IMR-90 (cell line): Measurements from ENCODE around the gene KIRREL1. TPM values are rescaled to one million over a fixed set of nuclear protein-coding genes. Genes with fewer than 3 reads are reported as not detected.
A peak's percentile ranks its signal among the peaks of the same experiment; 100 is the strongest.

Source experiments
- ATAC-seq: fragments of 200-7000 bp; cut with Tn5 transposase; 2 replicates; pipeline ENCODE4 v1.9.1; 2020; ENCODE audit warnings: low read depth, mild to moderate bottlenecking, moderate library complexity
- BruUV-seq: library from RNA; stranded (reverse); fragments of 400-500 nt; replicated peaks from 2 replicates; lab custom pipeline; 2021; lab: Mats Ljungman, UMichigan
- CTCF ChIA-PET: fragments of 300-600 bp; formaldehyde crosslinking; extraction: SDS; loops from one replicate; lab custom pipeline; 2021; ENCODE audit warnings: antibody characterized with exemption; lab: Yijun Ruan, JAX
- POLR2A ChIA-PET: fragments of 300-600 bp; sonication (Branson Sonifier 250); formaldehyde crosslinking; loops from one replicate; lab custom pipeline; 2022; ENCODE audit warnings: antibody characterized with exemption; ENCODE audit not compliant: unreplicated experiment; lab: Charles Lee
- DNase-seq: peaks from one replicate; pipeline ENCODE4 v3.0.0; 2013
- H2AFZ ChIP-seq: replicated peaks from 2 replicates; pipeline ENCODE3; 2013; ENCODE audit warnings: low read length, mild to moderate bottlenecking; ENCODE audit not compliant: poor library complexity
- H2AK5ac ChIP-seq: 2 replicates; pipeline ENCODE4 v1.6.1; 2013; ENCODE audit warnings: low read depth, low read length, inconsistent platforms
- H2AK9ac ChIP-seq: replicated peaks from 2 replicates; pipeline ENCODE3; 2013; ENCODE audit warnings: mild to moderate bottlenecking, low read depth, low read length, moderate library complexity; ENCODE audit not compliant: poor library complexity
- H2BK120ac ChIP-seq: 2 replicates; pipeline ENCODE4 v1.6.1; 2013; ENCODE audit warnings: low read depth, low read length, inconsistent platforms
- H2BK15ac ChIP-seq: 3 replicates; pipeline ENCODE4 v1.6.1; 2013; ENCODE audit warnings: low read depth, low read length, inconsistent platforms
- H2BK20ac ChIP-seq: 2 replicates; pipeline ENCODE4 v1.6.1; 2013; ENCODE audit warnings: low read depth, mild to moderate bottlenecking, inconsistent platforms, low read length, moderate library complexity
- H2BK5ac ChIP-seq: 2 replicates; pipeline ENCODE4 v1.6.1; 2013; ENCODE audit warnings: mild to moderate bottlenecking, low read depth, low read length, inconsistent platforms; ENCODE audit not compliant: poor library complexity, severe bottlenecking
- H3K14ac ChIP-seq: replicated peaks from 2 replicates; pipeline ENCODE4 v1.6.1; 2013; ENCODE audit warnings: low read depth, low read length, inconsistent platforms
- H3K18ac ChIP-seq: 2 replicates; pipeline ENCODE4 v1.6.1; 2013; ENCODE audit warnings: low read depth, low read length, control low read depth
- H3K23ac ChIP-seq: 2 replicates; pipeline ENCODE4 v1.6.1; 2013; ENCODE audit warnings: low read depth, low read length, inconsistent platforms
- H3K27ac ChIP-seq: 2 replicates; pipeline ENCODE4 v1.5.1; 2013; ENCODE audit warnings: mild to moderate bottlenecking, control low read depth, low read length; ENCODE audit not compliant: insufficient read depth
- H3K27me3 ChIP-seq: 2 replicates; pipeline ENCODE4 v1.6.1; 2013; ENCODE audit warnings: low read length; ENCODE audit not compliant: control insufficient read depth, insufficient read depth
- H3K36me3 ChIP-seq: 2 replicates; pipeline ENCODE4 v1.6.1; 2013; ENCODE audit warnings: low read length, mixed read lengths; ENCODE audit not compliant: control insufficient read depth, insufficient read depth
- H3K4ac ChIP-seq: 2 replicates; pipeline ENCODE4 v1.6.1; 2013; ENCODE audit warnings: low read depth, low read length, inconsistent platforms
- H3K4me1 ChIP-seq: 2 replicates; pipeline ENCODE4 v1.6.1; 2013; ENCODE audit warnings: low read length, mixed read lengths; ENCODE audit not compliant: control insufficient read depth, insufficient read depth
- H3K4me2 ChIP-seq: 2 replicates; pipeline ENCODE4 v1.6.1; 2013; ENCODE audit warnings: low read depth, mild to moderate bottlenecking, control low read depth, low read length, moderate library complexity
- H3K4me3 ChIP-seq: 2 replicates; pipeline ENCODE4 v1.5.1; 2013; ENCODE audit warnings: low read depth, mild to moderate bottlenecking, control low read depth, low read length, moderate library complexity; ENCODE audit not compliant: insufficient read depth
- H3K56ac ChIP-seq: 2 replicates; pipeline ENCODE4 v1.6.1; 2013; ENCODE audit warnings: low read length, inconsistent platforms; ENCODE audit not compliant: insufficient read depth; ENCODE audit errors: extremely low read depth
- H3K79me1 ChIP-seq, 2 experiments: 2 replicates each; pipeline ENCODE4 v1.6.1; 2013; ENCODE audit warnings: low read length in 2 of 2, inconsistent platforms in 1 of 2, low read depth in 1 of 2
- H3K9ac ChIP-seq: 2 replicates; pipeline ENCODE4 v1.6.1; 2013; ENCODE audit warnings: low read depth, low read length, control low read depth
- H3K9me1 ChIP-seq: 2 replicates; pipeline ENCODE4 v1.6.1; 2013; ENCODE audit warnings: low read length, inconsistent platforms; ENCODE audit not compliant: insufficient read depth
- H3K9me3 ChIP-seq: 2 replicates; pipeline ENCODE4 v1.6.1; 2013; ENCODE audit warnings: low read length; ENCODE audit not compliant: control insufficient read depth, insufficient read depth
- H4K20me1 ChIP-seq: 2 replicates; pipeline ENCODE4 v1.6.1; 2013; ENCODE audit warnings: low read length, inconsistent platforms; ENCODE audit not compliant: insufficient read depth
- H4K5ac ChIP-seq: 2 replicates; pipeline ENCODE4 v1.6.1; 2013; ENCODE audit warnings: mild to moderate bottlenecking, low read depth, low read length, control low read depth
- H4K8ac ChIP-seq, 2 experiments: 2 replicates each; pipeline ENCODE4 v1.6.1; 2013; ENCODE audit warnings: low read depth in 2 of 2, low read length in 2 of 2, control low read depth in 1 of 2, inconsistent platforms in 1 of 2
- H4K91ac ChIP-seq: 2 replicates; pipeline ENCODE4 v1.6.1; 2013; ENCODE audit warnings: low read depth, low read length, inconsistent platforms; ENCODE audit not compliant: insufficient read depth
- CEBPB ChIP-seq: IDR thresholded peaks from 2 replicates; pipeline ENCODE4 v1.6.1; 2012; ENCODE audit warnings: low read depth, low read length, improper control_type of control experiment
- CHD1 ChIP-seq: IDR thresholded peaks from 2 replicates; pipeline ENCODE4 v1.6.1; 2012; ENCODE audit warnings: low read depth, low read length, improper control_type of control experiment
- CTCF ChIP-seq: conservative IDR thresholded peaks from 2 replicates; pipeline ENCODE4 v1.5.1; 2012; ENCODE audit warnings: mild to moderate bottlenecking, low read depth, low read length, improper control_type of control experiment
- ELK1 ChIP-seq: fragments of 150-350 bp; IDR thresholded peaks from 2 replicates; pipeline ENCODE4 v1.6.1; 2016; ENCODE audit warnings: low read depth, mild to moderate bottlenecking, low read length, moderate library complexity, borderline replicate concordance
- FOS ChIP-seq: fragments of 150-350 bp; IDR thresholded peaks from 2 replicates; pipeline ENCODE4 v1.6.1; 2016; ENCODE audit warnings: low read depth, low read length
- MAZ ChIP-seq: IDR thresholded peaks from 2 replicates; pipeline ENCODE4 v1.6.1; 2012; ENCODE audit warnings: low read depth, mild to moderate bottlenecking, low read length, improper control_type of control experiment, moderate library complexity, borderline replicate concordance
- MXI1 ChIP-seq: IDR thresholded peaks from 2 replicates; pipeline ENCODE4 v1.6.1; 2012; ENCODE audit warnings: low read depth, mild to moderate bottlenecking, low read length, moderate library complexity, borderline replicate concordance
- NFE2L2 ChIP-seq: fragments of 150-350 bp; IDR thresholded peaks from 2 replicates; pipeline ENCODE4 v1.6.1; 2016; ENCODE audit warnings: low read depth, mild to moderate bottlenecking, low read length
- RAD21 ChIP-seq: IDR thresholded peaks from 2 replicates; pipeline ENCODE4 v1.6.1; 2012; ENCODE audit warnings: low read length, improper control_type of control experiment
- RCOR1 ChIP-seq: IDR thresholded peaks from 2 replicates; pipeline ENCODE4 v1.6.1; 2012; ENCODE audit warnings: mild to moderate bottlenecking, low read length, improper control_type of control experiment; ENCODE audit not compliant: insufficient replicate concordance
- SMC3 ChIP-seq: fragments of 150-350 bp; IDR thresholded peaks from 2 replicates; pipeline ENCODE4 v1.6.1; 2016; ENCODE audit warnings: low read depth, mild to moderate bottlenecking, antibody characterized with exemption, low read length, moderate library complexity
- USF2 ChIP-seq: fragments of 150-350 bp; IDR thresholded peaks from 2 replicates; pipeline ENCODE4 v1.6.1; 2017; ENCODE audit warnings: mild to moderate bottlenecking, antibody characterized with exemption, low read length, low read depth
- WGBS, 2 experiments: methylation state at CpG; one replicate each; pipeline versions ENCODE4 v1.1.5 to v1.1.7; 2013; ENCODE audit warnings: missing lambda C conversion rate in 2 of 2; ENCODE audit not compliant: insufficient read length in 1 of 2; ENCODE audit errors: extremely low coverage in 2 of 2; 5-methylcytosine and 5-hydroxymethylcytosine counted together
- dilution Hi-C: fragments of 300-500 bp; cut with HindIII; formaldehyde crosslinking; loops from one replicate; pipeline ENCODE4 v1.14.3; 2018; ENCODE audit warnings: low sequenced_read_pairs; ENCODE audit not compliant: unreplicated experiment
- in situ Hi-C: fragments of 300-500 bp; cut with MboI; formaldehyde crosslinking; loops from 3 replicates; pipeline ENCODE4 v1.14.3; 2019; ENCODE audit warnings: low sequenced_read_pairs, inconsistent platforms, mixed read lengths
- intact Hi-C: fragments of 100-400 bp; cut with micrococcal nuclease; formaldehyde crosslinking; loops from 2 replicates; pipeline ENCODE4 v1.10.0; 2022
- polyA plus RNA-seq, 3 experiments: library from polyadenylated mRNA; depleted of rRNA; stranded (reverse); fragments of >200 nt; gene quantifications; 2 replicates each; pipeline ENCODE4 v1.2.3, GENCODE V29; 2012; ENCODE audit warnings: low replicate concordance in 1 of 3
- total RNA-seq: library from RNA; depleted of rRNA; stranded (reverse); fragments of >200 nt; gene quantifications from 2 replicates; pipeline ENCODE4 v1.2.3, GENCODE V29; 2012

KIRREL1 gene
- total and polyA plus RNA-seq, 2 of the 4 experiments (the other 2 are of a cell fraction): 58.1 to 64.7 TPM

- H3K36me3 ChIP-seq: peaks cover 4% of the 10 kb centered on the region; the same call in 1 of the 2 replicates
- no peaks in the 10 kb centered on the region; the same call in 1 of the 2 replicates for H4K20me1 ChIP-seq
- in situ Hi-C loops: no loop called here
- BruUV-seq: no TSS peak
- peak overlapping the region; percentile 100 for H4K91ac ChIP-seq
- no peaks in the 10 kb centered on the region for H3K27me3 ChIP-seq
- intact Hi-C loops: loop anchor here (1.0 kb wide), 2 partner anchors 8 to 26 kb away; partner anchors contain the start of gene KIRREL1
- H2BK120ac ChIP-seq: peak overlapping the region; percentile 99
- H3K4me3 ChIP-seq: no peak overlapping the region
- H2BK5ac ChIP-seq: peak overlapping the region; percentile 98
- peak overlapping the region; percentile 99 for H4K8ac ChIP-seq
- H3K9ac ChIP-seq: peak overlapping the region; percentile 85
- H3K27ac ChIP-seq: peak overlapping the region; percentile 99
- peak; percentile 89 for ATAC-seq
- H3K4ac ChIP-seq: peak overlapping the region; percentile 99
- H4K5ac ChIP-seq: peak overlapping the region; percentile 100
- no CpG with 5 or more reads among the region's 4 CpGs for WGBS, 2 experiments
- dilution Hi-C loops: no loop called here
- H3K14ac ChIP-seq: peak overlapping the region; percentile 98
- H3K18ac ChIP-seq: peak overlapping the region; percentile 100
- H2BK15ac ChIP-seq: peak overlapping the region; percentile 100
- ChIA-PET CTCF (interaction anchor here (0.5 to 1.4 kb wide), 5 partner anchors 17 to 1906 kb away, joined by 3 read pairs; partner anchors contain the start of gene TAGLN2), POLR2A (interaction anchor here (0.5 to 2.2 kb wide), 4 partner anchors 8 to 19 kb away, joined by 4 to 25 read pairs (median 7); no protein-coding TSS in a partner anchor)
- peaks cover 53% of the 10 kb centered on the region for H3K4me1 ChIP-seq
- peak overlapping the region; percentile 70 for H3K4me2 ChIP-seq
- no peaks in the 10 kb centered on the region for H3K9me3 ChIP-seq
- peak; percentile 94 for DNase-seq
- H2AFZ ChIP-seq: peak overlapping the region; percentile 28
- H3K56ac ChIP-seq: peak overlapping the region; percentile 99
- H2BK20ac ChIP-seq: peak overlapping the region; percentile 99
- H2AK9ac ChIP-seq: peak overlapping the region; percentile 98
- H2AK5ac ChIP-seq: peak overlapping the region; percentile 100
- H3K9me1 ChIP-seq: peaks cover 22% of the 10 kb centered on the region
- peaks cover 26 to 81% of the 10 kb centered on the region in 2 experiments for H3K79me1 ChIP-seq
- peak overlapping the region; percentile 99 for H3K23ac ChIP-seq
- 0 out of 2 replicates have a peak, but pooled peaks have one; percentile 19 for TF ChIP-seq USF2
- peak; percentile 35; the same call in 1 of the 2 replicates for TF ChIP-seq RAD21
- TF ChIP-seq FOS: 0 out of 2 replicates have a peak, but pooled peaks have one; percentile 41
- no peak for TF ChIP-seq CHD1
- TF ChIP-seq MXI1: no peak
- TF ChIP-seq RCOR1: no peak
- 0 out of 2 replicates have a peak, but pooled peaks have one; percentile 26 for TF ChIP-seq NFE2L2
- TF ChIP-seq CEBPB: no peak
- peak; percentile 68; the same call in 1 of the 2 replicates for TF ChIP-seq MAZ
- peak; percentile 38 for TF ChIP-seq SMC3
- TF ChIP-seq CTCF: 0 out of 2 replicates have a peak, but pooled peaks have one; percentile 6
- TF ChIP-seq ELK1: no peak
Observed at GRCh38 chr1:158019171-158019868, 25.9 kb downstream of the KIRREL1 start.
